ENCODE measurements around the gene RBAK.
A peak's percentile ranks its signal among the peaks of the same experiment; 100 is the strongest.

The RBAK gene

GRCh38 chr7:5064391-5065106 is 18.9 kb downstream of the RBAK start:
- TF ChIP-seq TEAD4 (IDR thresholded peaks at IDR 0.05) (no peak), USF1 (IDR thresholded peaks at IDR 0.05) (peak; percentile 46; the same call in 1 of the 2 replicates), TCF12 (IDR thresholded peaks at IDR 0.05; ENCODE audit: low read depth) (peak; percentile 34; the same call in 1 of the 2 replicates), CEBPB (IDR thresholded peaks at IDR 0.05) (no peak)

DNA sequence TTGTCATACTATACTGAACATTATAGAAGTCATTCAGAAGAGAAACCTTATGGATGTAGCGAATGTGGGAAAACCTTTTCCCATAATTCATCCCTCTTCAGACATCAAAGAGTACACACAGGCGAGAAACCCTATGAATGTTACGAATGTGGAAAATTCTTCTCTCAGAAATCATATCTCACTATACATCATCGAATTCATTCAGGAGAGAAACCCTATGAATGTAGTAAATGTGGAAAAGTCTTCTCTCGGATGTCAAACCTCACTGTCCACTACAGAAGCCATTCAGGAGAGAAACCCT is 19.4 kb downstream of the RBAK start:
- TF ChIP-seq EGR1 (IDR thresholded peaks at IDR 0.05) (no peak), YY1 (IDR thresholded peaks at IDR 0.05; ENCODE audit: low read depth) (no peak), CREB1 (IDR thresholded peaks at IDR 0.05; ENCODE audit: low read depth) (no peak), EP300 (IDR thresholded peaks at IDR 0.05; ENCODE audit: borderline replicate concordance) (no peak), ZBTB7A (IDR thresholded peaks at IDR 0.05; ENCODE audit: low read depth) (no peak), TEAD4 (IDR thresholded peaks at IDR 0.05) (no peak), CEBPB (IDR thresholded peaks at IDR 0.05) (no peak), MAX (IDR thresholded peaks at IDR 0.05) (no peak), RAD21 (IDR thresholded peaks at IDR 0.05; ENCODE audit: low read depth) (no peak), FOXM1 (IDR thresholded peaks at IDR 0.05; ENCODE audit: borderline replicate concordance, low read depth) (no peak), TAF1 (IDR thresholded peaks at IDR 0.05; ENCODE audit: low read depth) (no peak), NFIC (IDR thresholded peaks at IDR 0.05) (no peak), TCF12 (IDR thresholded peaks at IDR 0.05; ENCODE audit: low read depth) (no peak), USF1 (IDR thresholded peaks at IDR 0.05) (no peak)
- TF ChIP-seq, protein P1, sequence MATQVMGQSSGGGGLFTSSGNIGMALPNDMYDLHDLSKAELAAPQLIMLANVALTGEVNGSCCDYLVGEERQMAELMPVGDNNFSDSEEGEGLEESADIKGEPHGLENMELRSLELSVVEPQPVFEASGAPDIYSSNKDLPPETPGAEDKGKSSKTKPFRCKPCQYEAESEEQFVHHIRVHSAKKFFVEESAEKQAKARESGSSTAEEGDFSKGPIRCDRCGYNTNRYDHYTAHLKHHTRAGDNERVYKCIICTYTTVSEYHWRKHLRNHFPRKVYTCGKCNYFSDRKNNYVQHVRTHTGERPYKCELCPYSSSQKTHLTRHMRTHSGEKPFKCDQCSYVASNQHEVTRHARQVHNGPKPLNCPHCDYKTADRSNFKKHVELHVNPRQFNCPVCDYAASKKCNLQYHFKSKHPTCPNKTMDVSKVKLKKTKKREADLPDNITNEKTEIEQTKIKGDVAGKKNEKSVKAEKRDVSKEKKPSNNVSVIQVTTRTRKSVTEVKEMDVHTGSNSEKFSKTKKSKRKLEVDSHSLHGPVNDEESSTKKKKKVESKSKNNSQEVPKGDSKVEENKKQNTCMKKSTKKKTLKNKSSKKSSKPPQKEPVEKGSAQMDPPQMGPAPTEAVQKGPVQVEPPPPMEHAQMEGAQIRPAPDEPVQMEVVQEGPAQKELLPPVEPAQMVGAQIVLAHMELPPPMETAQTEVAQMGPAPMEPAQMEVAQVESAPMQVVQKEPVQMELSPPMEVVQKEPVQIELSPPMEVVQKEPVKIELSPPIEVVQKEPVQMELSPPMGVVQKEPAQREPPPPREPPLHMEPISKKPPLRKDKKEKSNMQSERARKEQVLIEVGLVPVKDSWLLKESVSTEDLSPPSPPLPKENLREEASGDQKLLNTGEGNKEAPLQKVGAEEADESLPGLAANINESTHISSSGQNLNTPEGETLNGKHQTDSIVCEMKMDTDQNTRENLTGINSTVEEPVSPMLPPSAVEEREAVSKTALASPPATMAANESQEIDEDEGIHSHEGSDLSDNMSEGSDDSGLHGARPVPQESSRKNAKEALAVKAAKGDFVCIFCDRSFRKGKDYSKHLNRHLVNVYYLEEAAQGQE (IDR thresholded peaks at IDR 0.05; ENCODE audit: low read depth), result no peak

DNA sequence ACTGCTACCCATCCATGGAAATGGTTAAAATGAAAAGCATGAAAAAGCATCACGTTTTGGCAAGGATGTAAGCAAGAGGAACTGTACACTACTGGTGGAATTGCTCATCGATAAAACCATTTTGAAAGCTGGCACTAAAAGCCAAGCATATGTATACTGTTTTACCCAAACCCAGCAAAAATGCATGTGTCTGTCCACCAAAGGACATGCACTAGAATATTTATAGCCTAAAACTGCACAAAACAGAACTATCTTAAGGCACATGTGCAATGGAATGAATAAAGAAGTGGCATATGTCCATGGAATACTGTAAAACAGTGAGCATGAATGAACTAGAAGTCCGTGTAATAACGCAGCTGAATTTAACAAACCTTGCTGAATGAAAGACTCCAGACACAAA is 22.9 kb downstream of the RBAK start:
- no peak for TF ChIP-seq RAD21 (IDR thresholded peaks at IDR 0.05; ENCODE audit: low read depth)
- no peak for TF ChIP-seq CEBPB (IDR thresholded peaks at IDR 0.05)
- TF ChIP-seq NFIC (IDR thresholded peaks at IDR 0.05), result no peak
- TF ChIP-seq MAX (IDR thresholded peaks at IDR 0.05), result no peak
- no peak for TF ChIP-seq YY1 (IDR thresholded peaks at IDR 0.05; ENCODE audit: low read depth)
- no peak for TF ChIP-seq EGR1 (IDR thresholded peaks at IDR 0.05)
- no peak for TF ChIP-seq USF1 (IDR thresholded peaks at IDR 0.05)
- TF ChIP-seq FOXM1 (IDR thresholded peaks at IDR 0.05; ENCODE audit: borderline replicate concordance, low read depth), result no peak
- no peak for TF ChIP-seq TCF12 (IDR thresholded peaks at IDR 0.05; ENCODE audit: low read depth)
- no peak for TF ChIP-seq TEAD4 (IDR thresholded peaks at IDR 0.05)
- no peak for TF ChIP-seq TAF1 (IDR thresholded peaks at IDR 0.05; ENCODE audit: low read depth)
- TF ChIP-seq EP300 (IDR thresholded peaks at IDR 0.05; ENCODE audit: borderline replicate concordance), result no peak
- TF ChIP-seq ZBTB7A (IDR thresholded peaks at IDR 0.05; ENCODE audit: low read depth), result no peak
- TF ChIP-seq, protein P1 (IDR thresholded peaks at IDR 0.05; ENCODE audit: low read depth), result no peak
- no peak for TF ChIP-seq CREB1 (IDR thresholded peaks at IDR 0.05; ENCODE audit: low read depth)

DNA sequence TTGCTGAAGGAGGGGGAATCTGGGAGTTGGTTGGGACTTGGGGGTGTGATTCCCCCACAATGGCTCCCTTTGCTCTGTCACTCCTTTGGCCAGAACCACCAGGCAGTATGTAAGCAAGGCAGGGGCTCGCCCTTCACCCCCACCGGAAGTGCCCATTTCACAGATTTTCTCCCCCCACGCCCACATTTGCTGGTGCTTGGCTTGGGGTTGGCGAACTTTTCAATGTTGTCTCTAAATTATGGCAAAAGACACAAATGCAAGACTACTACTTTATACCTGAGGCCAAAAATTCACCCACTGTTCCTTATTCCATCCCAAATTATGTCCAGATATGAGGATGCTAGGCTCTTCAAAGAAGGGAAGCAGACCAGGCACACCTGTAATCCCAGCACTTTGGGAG is 24.5 kb downstream of the RBAK start:
- TF ChIP-seq RAD21 (IDR thresholded peaks at IDR 0.05; ENCODE audit: low read depth), result no peak
- no peak for TF ChIP-seq EGR1 (IDR thresholded peaks at IDR 0.05)
- no peak for TF ChIP-seq TCF12 (IDR thresholded peaks at IDR 0.05; ENCODE audit: low read depth)
- TF ChIP-seq FOXM1 (IDR thresholded peaks at IDR 0.05; ENCODE audit: borderline replicate concordance, low read depth), result no peak
- TF ChIP-seq USF1 (IDR thresholded peaks at IDR 0.05), result no peak

DNA sequence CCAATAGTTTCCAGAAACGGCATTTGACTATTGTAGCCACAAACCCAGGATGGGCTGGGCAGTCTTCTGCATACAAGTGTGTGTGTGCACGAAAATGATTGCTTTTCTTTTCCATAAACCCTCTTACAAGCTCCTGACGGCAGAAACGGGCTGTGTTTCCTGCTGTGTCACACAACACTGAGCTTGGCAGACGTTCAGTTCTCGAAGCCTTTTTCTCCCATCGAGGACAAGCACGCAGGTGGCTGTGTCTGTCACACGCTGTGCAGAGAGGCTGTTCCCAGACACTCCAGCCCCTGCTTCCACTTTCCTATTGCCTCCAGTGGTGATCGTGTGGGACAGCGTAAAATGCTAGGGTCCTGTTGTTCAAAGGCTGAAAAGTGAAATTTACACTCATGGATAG is 32.1 kb downstream of the RBAK start:
- TF ChIP-seq TEAD4 (IDR thresholded peaks at IDR 0.05) (no peak), YY1 (IDR thresholded peaks at IDR 0.05; ENCODE audit: low read depth) (no peak), TAF1 (IDR thresholded peaks at IDR 0.05; ENCODE audit: low read depth) (no peak), TCF12 (IDR thresholded peaks at IDR 0.05; ENCODE audit: low read depth) (no peak), MAX (IDR thresholded peaks at IDR 0.05) (no peak), CEBPB (IDR thresholded peaks at IDR 0.05) (no peak), FOXM1 (IDR thresholded peaks at IDR 0.05; ENCODE audit: borderline replicate concordance, low read depth) (no peak), EGR1 (IDR thresholded peaks at IDR 0.05) (no peak), NFIC (IDR thresholded peaks at IDR 0.05) (no peak), USF1 (IDR thresholded peaks at IDR 0.05) (no peak), RAD21 (IDR thresholded peaks at IDR 0.05; ENCODE audit: low read depth) (no peak), EP300 (IDR thresholded peaks at IDR 0.05; ENCODE audit: borderline replicate concordance) (no peak), ZBTB7A (IDR thresholded peaks at IDR 0.05; ENCODE audit: low read depth) (no peak), CREB1 (IDR thresholded peaks at IDR 0.05; ENCODE audit: low read depth) (no peak)
- TF ChIP-seq, protein P1 (IDR thresholded peaks at IDR 0.05; ENCODE audit: low read depth), result no peak
